ENCODE measurements around the gene GPR176.

The GPR176 gene, protein sequence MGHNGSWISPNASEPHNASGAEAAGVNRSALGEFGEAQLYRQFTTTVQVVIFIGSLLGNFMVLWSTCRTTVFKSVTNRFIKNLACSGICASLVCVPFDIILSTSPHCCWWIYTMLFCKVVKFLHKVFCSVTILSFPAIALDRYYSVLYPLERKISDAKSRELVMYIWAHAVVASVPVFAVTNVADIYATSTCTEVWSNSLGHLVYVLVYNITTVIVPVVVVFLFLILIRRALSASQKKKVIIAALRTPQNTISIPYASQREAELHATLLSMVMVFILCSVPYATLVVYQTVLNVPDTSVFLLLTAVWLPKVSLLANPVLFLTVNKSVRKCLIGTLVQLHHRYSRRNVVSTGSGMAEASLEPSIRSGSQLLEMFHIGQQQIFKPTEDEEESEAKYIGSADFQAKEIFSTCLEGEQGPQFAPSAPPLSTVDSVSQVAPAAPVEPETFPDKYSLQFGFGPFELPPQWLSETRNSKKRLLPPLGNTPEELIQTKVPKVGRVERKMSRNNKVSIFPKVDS

DNA sequence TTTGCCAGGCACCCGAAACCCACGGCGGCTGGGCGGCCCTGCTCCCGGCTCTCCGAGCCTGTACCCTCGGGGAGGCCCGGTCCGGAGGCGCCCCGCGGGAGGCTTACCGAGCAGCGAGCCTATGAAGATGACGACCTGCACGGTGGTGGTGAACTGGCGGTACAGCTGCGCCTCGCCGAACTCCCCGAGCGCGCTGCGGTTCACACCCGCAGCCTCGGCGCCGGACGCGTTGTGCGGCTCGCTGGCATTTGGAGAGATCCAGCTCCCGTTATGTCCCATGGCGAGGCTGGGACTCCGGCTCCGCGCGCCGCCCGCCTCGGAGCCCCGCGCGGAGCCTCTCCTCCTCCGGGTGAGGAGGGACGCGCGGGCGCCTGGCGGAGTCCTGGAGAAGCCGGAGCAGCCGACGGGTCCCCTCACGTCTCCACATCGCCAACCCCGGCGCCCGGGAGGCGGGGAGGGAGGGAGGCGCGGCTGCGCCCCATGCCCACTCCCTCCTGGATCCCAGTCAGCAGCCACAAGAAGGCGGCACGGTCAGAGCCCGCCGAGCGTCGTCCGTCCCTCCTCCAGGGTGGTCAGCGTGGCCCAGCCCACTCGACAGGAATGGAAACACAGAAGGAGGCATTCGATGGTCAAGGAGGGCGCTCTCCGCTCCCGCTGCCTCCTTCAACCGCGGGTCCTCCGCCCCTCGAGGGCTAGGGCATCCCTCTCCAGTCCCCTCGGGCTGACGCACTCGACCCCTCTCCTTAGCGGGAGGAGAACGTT is at the start of gene GPR176:
GPR176 (minus strand) TSS at position 519 of the 762 bp plus-strand sequence; CDS start at position 279, 240 bp downstream.
- DNase-seq = peak; percentile 90

DNA sequence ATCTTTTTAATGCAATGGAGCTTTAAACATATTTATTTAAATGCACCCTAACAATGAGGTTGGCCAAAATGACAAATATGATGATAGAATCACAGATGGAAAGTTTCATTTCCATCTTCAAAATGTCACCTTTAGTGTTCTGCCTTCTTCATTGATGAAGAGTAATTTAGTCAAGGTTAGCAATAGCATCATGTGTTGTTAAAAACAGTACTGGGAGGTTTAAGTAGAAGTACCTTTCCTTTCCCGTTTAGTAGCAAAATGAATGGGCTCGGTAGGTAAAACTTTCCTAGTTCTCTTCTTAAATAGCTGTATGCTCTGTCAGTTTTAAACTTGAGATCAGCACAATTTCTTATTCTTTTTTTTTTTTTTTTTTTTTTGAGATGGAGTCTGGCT is 48.9 kb upstream of the GPR176 start:
- DNase-seq = no peak

DNA sequence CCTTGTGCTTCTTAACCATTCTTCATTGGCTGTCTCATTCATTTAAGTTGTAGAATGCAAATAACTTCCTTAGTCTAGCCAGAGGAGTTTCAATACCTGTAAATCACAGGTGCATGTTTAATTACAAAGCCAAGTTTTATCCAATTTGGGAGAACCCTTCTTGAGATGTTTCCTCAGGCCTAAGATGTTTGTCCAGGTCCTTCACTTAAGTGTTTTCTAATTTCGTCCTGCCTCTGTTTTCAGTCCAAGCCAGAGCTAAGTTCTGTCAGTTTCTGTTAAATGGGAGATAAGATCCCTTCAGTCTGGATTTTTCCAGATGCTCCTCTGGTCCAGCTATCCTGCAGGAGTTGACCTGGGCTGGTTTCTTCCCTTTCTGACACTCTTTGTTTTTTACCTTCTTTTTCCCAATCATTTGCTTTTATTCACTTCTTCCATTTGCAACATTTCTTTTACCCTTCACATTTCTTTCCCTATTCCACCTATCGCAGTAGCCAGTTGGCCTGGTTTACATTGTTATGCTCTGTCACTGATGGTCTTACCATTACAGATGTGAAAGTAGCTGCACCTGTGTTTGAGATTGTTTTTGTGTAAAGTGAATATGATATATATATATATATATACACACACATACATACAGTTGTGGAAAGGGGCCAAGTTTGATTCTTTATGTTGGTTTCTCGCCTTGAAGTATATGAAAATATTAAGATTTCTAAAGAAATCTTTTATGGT is 48.4 kb upstream of the GPR176 start:
- DNase-seq = no peak

DNA sequence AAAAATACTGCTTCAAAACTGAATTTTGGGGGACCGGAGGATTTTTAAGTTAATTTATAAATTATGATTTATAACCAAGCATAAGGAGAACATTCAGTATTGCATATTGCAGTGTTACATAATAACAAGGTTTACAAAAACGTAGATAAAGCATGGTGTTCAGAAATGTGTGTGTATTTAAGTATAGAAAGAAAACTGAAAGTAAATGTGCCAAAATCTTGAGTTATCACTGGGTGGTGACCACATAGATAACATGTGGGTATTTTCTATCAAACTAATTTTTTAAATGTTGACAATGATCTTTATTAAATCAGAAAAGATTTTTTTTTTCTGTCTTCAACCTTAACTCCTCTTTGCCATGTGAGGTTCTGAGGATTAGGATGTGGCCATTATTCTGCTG is 46.5 kb upstream of the GPR176 start:
- no peak for DNase-seq

DNA sequence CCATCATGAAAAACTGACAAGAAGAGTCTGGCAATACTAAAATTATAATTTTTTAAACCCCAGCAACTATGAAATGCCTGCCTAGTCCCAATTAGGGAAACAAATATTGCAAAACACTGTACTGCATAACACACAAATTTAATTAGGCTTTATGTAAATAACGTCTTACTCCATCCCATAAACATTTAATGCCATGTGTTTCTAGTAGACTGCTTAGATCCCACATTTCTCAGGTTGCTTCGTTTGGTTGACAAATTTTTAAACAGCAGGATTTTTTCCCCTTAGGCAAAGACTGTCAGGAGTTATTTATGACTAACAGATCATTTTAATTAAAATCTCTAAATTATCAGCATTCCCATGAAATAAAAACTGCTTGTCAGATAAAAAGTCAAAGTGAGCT is 43.7 kb upstream of the GPR176 start:
- DNase-seq = no peak

DNA sequence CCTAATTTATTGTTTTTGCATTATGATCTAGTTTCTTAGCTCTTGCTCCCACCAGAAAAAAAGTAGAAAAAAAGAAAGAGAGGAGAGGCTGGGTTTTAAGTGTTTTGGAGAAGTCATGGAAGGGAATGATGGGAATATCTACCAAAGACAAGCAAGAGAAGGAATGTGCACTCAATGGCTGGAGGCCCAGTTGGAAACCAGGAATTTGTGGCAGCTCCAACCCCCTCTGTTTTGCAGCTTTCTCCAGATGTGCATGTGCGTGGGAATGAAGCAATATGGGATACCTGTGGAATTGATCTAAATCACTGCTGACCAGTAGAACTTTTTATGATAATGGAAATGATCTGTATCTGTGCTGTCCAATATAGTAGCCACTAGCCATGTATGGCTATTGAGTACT is 41.0 kb upstream of the GPR176 start:
- DNase-seq = no peak

DNA sequence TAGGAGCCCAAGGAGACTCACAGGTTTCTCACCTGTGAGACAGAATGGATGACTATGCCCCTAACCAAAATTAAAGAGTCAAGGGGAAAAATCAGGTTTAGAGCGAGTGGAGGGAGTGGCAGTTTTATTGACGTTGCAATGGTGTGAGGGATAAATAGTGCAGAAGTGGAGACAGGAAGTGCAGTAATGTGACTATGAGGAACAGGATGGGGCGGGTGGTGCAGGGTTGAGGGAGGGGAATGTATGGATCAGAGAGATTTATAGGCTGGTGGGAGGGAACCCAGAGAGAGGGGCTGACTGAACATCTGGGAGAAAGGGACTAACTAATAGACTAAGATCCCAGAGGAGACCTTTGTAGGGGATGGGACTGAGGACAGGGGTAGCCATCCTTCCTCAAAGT is 40.3 kb upstream of the GPR176 start:
- no peak for DNase-seq

DNA sequence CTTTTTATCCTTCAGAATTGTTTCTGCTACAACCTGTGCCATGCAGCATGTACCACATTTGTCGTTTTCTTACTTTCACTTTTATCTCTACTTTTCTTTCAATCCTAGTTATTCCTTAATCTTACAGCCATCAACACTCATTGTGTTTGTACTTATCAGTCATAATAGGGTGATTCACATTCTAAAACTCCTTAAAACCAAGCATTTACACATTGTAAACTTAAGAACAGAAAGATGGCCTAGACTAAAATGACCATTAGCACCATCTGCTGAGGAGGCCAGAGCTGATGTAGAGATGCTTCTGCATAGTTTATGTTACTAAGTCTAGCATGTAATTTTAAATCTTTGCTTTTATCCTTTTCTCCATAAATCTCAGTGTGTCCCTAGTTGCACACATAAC is 39.3 kb upstream of the GPR176 start:
- no peak for DNase-seq

DNA sequence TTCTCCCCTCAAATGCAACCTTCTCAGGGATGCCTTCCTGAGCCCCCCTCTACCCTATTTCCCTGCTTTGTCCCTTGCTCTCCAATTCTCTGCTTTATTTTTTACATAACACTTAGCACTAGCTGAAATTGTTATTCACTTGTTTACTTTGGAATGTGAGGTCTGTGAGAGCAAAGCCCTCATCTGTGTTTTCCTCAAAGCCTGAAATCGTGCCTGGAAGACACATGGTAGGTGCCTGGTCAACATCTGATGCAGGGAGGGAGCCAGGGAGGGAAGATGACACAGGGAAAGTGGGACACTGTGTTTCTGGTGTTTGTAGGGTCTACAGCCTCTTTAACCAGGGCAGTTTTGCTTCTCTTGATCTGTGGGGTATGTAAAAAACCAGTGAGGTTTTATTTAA is 37.4 kb upstream of the GPR176 start:
- no peak for DNase-seq

DNA sequence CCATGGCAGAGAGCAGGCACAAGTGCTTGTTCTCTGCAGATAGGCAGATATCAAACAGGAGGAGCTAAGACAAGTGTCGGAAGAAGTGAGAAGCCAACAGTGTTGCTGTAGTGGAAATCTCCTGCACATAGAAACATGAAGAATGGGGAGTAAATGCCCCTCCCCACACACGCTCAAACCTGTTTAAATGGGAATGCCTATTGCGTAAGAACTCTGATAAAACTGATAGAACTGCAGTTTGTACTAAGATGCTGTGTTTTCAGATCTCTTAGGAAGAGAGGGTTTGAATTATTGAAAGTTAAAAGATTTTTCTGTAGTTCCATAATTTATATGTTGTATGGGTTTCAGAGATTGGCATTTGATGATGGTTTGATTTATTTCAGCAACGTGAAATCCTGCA is 33.5 kb upstream of the GPR176 start:
- DNase-seq = no peak

DNA sequence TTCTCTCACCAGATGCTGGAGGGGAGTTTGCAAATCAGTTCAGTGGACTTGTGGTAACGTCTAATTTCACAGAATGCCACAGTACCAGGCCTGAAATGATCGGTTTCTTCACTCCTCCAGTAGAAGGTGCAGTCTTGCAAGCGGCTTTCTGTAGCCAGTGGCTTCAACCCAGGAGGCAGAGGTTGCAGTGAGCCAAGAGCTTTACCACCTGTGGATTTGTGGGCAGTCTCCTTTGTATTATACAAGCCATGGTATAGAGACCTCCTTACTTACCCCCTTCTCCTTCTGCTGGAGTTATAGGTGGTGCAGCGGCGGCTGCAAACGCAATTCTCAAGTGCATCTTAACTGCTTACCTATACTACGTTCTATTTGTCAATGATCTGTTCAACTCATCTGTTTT is 31.5 kb upstream of the GPR176 start:
- no peak for DNase-seq

DNA sequence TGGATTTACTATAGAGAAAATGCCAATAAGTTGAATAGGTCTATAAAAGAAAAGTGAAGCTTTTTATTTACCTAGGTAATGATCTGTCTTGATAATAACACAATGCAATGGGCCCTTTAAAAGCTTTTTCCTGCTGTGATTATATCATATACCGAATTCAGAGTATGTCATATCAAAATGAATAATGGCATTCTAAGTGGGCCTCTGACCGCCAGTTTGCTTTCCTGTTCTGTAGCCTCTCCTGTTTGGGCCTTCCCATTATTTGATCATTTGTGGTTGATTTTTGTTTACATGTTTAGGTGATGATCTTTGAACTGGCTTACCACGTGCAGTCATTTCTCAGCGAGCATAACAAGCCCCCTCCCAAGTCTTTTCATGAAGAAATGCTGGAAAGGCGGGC is 28.8 kb upstream of the GPR176 start:
- DNase-seq = no peak

DNA sequence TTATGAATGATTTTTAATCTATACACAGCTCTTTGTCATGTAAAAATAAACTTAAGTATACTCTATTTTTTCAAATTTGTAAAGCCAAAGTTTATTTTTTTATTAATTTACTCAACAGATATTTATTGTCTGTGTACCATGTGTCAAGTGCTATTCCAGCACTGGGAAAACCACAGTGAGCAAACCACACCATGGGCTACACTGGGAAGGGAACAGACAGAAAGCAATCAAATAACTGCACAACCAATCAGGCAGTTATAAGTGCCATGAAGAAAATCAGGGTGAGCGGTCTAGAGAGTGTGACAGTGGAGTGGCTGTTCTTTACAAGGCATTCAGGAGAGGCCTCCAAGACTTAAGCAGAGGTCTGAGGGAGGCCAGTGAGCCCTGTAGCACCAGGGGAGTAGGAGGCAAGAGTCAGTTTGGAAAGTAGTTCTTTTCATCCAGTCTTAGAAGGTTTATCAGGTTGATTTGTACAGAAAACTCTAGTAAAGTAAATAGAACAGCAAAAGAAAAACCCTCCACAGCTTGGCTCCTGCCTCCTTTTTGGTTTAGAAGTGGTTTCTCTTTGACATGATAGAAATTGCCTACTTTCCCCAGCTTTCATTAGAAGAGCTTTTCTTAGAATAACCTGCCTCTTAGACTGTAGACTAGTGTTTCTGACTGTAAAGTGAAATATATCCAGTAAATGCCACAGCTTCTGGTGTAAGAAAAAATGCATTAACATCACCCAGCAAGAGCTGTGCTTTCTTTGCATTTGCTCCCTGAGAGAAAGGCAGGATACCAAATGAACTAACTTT is 27.5 kb upstream of the GPR176 start:
- DNase-seq = no peak

DNA sequence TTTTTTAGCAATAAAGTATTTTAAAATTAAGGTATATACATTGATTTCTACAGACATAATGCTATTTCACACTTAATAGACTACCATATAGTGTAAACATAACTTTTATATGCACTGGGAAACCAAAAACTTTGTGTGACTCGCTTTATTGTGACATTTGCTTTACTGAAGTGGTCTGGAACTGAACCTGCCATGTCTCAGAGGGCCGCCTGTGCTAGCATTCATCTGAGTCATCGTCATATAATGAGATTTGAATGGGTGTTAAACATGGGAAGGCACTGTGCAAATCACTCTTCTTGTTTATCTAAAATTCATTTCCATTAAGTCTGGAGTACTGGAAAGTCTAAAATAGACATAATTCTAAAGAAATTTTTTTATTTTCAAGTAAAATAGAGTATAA is 26.8 kb upstream of the GPR176 start:
- no peak for DNase-seq

DNA sequence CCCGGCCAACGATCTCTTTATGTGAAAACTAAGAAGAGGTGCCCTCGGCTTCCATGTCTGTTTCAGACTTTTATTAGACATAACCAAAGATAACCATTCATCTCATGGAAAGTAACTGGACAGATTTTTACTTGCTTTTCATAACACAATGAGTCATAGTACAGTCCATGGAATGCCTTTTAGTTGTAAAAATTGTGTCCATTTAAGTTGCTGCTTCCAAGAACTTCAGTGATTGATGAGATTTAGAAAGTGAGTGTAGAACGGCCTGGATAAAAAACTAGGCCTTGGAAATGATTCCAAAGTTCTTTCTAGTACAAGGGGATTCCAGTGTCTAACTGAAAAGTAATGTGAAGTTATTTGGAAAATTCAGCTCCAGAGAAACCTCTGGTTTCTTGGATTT is 24.7 kb upstream of the GPR176 start:
- DNase-seq = no peak

DNA sequence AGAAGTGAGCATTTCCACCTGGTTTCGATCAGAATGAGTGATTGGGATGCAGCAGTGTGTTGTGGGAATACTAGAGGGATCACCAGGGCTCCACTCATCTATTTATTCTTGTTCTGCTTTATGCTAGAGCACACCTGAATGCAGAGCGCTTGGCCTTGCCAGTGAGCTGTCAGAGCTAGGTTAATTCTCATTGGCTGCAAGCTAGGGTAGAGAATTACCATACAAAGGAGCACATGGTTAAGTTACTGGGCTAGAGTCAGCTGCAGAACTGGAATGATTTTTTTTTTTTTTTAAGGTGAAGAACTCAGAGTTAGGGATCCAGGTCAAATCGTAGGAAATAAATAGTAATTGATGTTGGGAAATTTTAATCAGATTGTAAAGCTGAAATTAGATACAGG is 22.7 kb upstream of the GPR176 start:
- DNase-seq = no peak

DNA sequence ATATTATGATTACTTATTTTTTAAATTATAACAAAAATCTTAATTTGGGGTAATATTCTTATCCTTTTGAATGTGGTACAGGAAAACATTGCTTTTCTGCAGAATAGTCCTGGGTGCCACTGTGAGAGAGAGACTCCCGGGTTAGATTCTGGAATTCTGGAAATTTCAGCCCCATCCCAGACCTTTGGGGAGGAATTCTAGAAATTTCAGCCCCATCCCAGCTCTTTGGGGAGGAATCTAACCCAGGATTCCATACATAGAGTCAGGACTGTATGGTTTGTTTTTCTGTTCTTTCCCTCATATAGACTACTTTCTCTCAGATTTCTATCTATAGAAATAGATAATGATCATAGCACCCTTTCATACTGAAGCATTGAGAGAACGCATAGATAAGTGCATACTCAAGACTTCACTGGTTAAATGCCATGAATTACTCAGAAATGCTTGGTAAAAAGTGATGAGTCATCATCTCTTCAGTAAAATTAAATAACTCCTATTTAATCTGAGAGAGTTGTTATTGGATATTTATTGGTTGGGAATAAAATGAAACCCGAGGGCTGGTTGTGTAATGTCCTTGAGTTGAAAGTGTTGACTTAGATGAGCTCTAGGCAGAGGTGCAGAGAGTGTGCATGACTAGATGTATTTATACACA is 22.2 kb upstream of the GPR176 start:
- DNase-seq = no peak

DNA sequence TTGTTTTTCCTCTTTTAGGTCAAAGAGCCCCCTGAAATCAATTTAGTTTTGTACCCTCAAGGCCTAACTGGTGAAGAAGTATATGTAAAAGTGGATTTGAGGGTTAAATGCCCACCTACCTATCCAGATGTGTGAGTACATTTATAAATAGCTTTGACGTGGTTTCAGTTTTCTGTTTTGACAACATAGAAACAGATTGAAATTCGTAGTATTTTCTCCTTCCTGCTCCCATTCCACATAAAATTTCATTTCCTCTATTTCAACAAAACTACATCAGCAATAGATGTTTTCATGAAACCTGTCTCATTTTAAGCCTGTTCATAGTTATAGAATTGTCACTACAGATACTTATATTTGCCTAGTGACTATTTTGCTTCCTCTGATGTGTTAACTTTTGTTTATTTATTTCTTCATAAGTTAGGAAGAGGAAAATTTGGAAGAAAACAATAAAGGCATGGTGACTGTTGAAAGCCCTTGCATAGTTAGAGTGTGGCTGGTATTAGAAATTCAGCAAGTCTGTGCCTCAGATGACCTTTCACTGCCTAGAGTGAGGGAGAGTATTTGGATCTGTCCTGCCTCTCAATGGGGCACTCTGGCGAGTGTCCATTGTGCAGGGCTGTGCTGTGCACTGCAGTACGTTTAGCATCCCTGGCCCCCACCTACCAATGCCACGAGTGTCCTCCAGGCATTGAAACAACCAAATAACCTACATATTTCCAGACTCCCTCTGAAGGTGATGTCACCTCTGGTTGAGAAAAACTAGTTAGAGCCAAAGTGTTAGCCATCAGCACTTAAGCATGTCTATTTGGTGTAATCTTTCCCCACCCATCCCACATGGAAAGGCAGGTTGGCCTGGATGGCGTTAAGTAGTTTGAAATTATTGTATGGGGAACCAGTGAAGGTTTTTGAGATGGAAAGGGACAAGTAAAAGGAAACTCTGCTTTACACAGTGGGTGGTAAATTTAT is 19.7 kb upstream of the GPR176 start:
- no peak for DNase-seq

DNA sequence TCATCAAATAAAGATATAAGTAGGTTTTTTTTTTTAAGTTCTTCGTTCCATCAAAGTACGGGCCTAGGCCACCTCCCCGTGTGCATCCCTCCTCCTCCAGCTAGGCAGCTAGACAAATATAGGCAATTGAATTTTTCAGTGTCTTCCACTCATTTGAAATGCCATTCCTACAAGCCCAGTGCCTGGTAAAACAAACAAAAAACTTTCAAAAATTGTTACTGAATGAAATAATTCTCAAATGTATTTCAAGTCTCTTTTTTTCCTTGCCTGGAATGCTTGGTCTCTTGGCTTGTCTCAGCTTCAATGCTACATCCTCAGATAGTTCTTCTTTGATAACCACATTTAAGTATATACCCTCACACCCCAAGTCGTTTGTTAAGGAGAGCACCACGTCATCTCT is 17.6 kb upstream of the GPR176 start:
- no peak for DNase-seq

DNA sequence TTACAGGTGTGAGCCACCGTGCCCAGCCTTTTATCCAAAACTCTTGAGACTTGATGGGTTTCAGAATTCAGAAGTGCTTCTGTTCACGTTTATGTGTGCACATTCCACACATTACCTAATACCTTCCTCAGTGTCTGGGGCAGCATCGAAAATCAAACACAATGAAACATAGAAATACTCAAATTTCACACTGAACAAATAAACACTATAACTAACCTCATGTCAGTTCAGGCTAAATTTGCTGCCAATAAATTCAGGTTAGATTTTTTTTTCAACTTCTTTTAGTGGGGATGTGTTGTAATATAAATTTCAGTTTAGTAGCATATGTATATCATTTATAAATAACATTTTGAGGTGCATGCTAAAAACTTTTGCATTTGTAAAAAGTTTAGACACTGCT is 16.6 kb upstream of the GPR176 start:
- DNase-seq = no peak

DNA sequence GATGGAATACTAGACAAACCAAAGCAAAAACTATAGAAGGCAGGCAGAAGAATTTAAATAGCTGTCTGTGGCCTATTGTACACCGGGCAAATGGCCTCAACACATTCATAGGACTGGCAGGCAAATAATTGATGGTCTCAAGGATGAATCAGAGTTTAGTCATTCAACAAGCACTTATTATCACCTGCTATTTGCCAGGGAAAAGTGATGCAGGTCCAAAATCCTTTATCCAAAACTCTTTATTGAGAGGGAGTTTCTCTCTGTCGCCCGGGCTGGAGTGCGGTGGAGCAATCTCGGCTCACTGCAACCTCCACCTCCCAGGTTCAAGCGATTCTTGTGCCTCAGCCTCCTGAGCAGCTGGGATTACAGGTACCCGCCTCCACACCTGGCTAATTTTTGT is 16.1 kb upstream of the GPR176 start:
- DNase-seq = no peak
